Stomach (tissue), 9 donors: Measurements from ENCODE around the gene MEFV. TPM values are rescaled to one million over a fixed set of nuclear protein-coding genes. Genes with fewer than 3 reads are reported as not detected.

Experiments used
- DNase-seq, 2 donors: peaks; one replicate each; pipeline versions ENCODE4 v3.0.0 to v3.0.0-alpha.2; 2013 to 2019
- H3K27ac ChIP-seq, 5 donors: fragments of 200-600 bp in 4 of 5; sonication (generic) in 4 of 5; one replicate each; pipeline ENCODE4 v1.5.1; 2013 to 2019; ENCODE audit warnings: mild to moderate bottlenecking in 1 of 5, moderate library complexity in 1 of 5
- H3K27me3 ChIP-seq, 3 donors: fragments of 200-600 bp; sonication (generic); one replicate each; pipeline ENCODE4 v1.5.1; 2017 to 2019; ENCODE audit warnings: mixed run types in 1 of 3
- H3K36me3 ChIP-seq, 4 donors: fragments of 200-600 bp; sonication (generic); 1 replicate in 3 of 4; 2 replicates in 1 of 4; pipeline ENCODE4 v1.5.1; 2016 to 2019
- H3K4me1 ChIP-seq, 4 donors: fragments of 200-600 bp; sonication (generic); one replicate each; pipeline ENCODE4 v1.5.1; 2016 to 2019
- H3K4me3 ChIP-seq, 4 donors: fragments of 200-600 bp; sonication (generic) in 3 of 4; one replicate each; pipeline ENCODE4 v1.5.1; 2016 to 2019; ENCODE audit warnings: mild to moderate bottlenecking in 1 of 4
- H3K9me3 ChIP-seq, 4 donors: fragments of 200-600 bp; sonication (generic); one replicate each; pipeline ENCODE4 v1.5.1; 2016 to 2019
- CTCF ChIP-seq, 7 experiments: fragments of 450-650 bp in 4 of 7; fragments of 200-600 bp in 3 of 7; sonication (generic) in 3 of 7; IDR thresholded peaks; one replicate each; pipeline ENCODE4 v1.5.1; 2016 to 2019; ENCODE audit warnings: antibody characterized with exemption in 7 of 7, control low read depth in 2 of 7, mild to moderate bottlenecking in 1 of 7
- EP300 ChIP-seq: sonication (generic); formaldehyde crosslinking; IDR thresholded peaks from one replicate; pipeline ENCODE4 v1.6.1; 2017; ENCODE audit warnings: antibody characterized with exemption
- POLR2A ChIP-seq, 4 donors: fragments of 450-650 bp; IDR thresholded peaks; one replicate each; pipeline ENCODE4 v1.6.1; 2016; ENCODE audit warnings: antibody characterized with exemption in 4 of 4, control low read depth in 2 of 4, mild to moderate bottlenecking in 1 of 4, moderate library complexity in 1 of 4
- POLR2AphosphoS5 ChIP-seq, 3 donors: sonication (generic); formaldehyde crosslinking; IDR thresholded peaks; one replicate each; pipeline ENCODE4 v1.6.1; 2016; ENCODE audit warnings: antibody characterized with exemption in 3 of 3
- WGBS, 5 donors: extraction: QIAGEN DNeasy Blood & Tissue Kit in 3 of 5; methylation state at CpG; one replicate each; pipeline versions ENCODE4 v1.1.5 to v1.1.7; 2013 to 2018; 5-methylcytosine and 5-hydroxymethylcytosine counted together
- intact Hi-C: fragments of 100-400 bp; cut with DNase I; formaldehyde crosslinking; loops from one replicate; pipeline ENCODE4 v1.15.1; 2023; ENCODE audit warnings: low total_unique reads
- polyA plus RNA-seq, 3 donors: library from polyadenylated mRNA; stranded (reverse); fragments of 200-250 nt; gene quantifications; one replicate each; pipeline ENCODE4 v1.2.3, GENCODE V29; 2013
- total RNA-seq, 5 donors: library from RNA; depleted of rRNA; stranded (reverse); fragments of >200 nt; gene quantifications; one replicate each; pipeline versions ENCODE4 v1.1.0 to v1.2.3, GENCODE V29; 2014 to 2016
- donor health status: healthy with polysubstance abuse.
- donor health status: Bipolar disorder and iron deficiency.
- donor health status: healthy.

MEFV gene
- total and polyA plus RNA-seq, 8 donors, result 0.15 to 24.5 (median 0.80) TPM

DNA sequence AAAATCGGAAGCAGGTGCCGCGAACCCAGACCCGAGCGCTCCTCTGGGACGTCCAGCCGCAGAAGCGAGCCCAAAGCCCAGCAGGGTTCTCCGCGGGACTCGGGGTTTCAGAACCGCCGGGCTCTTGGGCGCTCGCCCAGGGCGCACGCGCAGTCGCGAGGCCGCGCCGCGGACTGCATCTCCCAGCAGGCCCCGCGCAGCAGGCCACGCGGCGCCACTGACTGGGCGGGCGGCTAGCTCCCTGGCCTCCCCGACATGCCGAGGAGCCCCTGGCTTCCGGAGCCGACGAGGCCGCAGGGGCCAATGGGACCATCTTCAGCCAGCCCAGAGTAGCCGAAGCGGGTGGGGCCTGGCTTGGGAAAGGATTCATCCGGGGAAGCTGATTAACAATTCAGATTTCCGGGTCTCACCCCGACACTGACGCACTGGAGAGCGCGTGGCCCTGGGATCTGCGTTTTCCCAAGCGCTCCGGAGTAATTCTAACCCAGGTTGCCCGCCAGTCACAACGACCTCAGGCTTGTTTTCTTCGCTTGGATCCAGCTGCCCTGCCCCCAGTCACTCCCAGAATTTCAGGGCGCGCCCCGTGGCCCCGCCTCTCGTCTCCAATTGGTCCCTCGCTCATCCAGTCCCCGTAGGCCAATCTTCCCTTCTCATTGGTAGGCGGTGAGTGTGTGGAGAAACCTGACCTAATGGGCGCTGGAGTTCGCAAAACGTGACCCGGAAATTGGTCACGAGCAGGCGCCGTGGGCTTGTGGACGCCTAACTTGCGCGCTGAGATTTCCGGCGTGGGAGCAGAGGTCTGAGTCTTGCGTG lies 26.5 kb upstream of the MEFV start, which contains the start of gene ZNF263:
Gene ZNF263, plus strand, starts transcription at position 762 of the 813 bp plus-strand sequence. CDS start 328 bp downstream, outside the sequence.
- peak within 1 kb of the TSS; percentile 78 to 100 (median 99) for H3K4me3 ChIP-seq
- intact Hi-C loops, result no loop called here
- H3K27me3 ChIP-seq, result no peaks in the 10 kb centered on the region
- H3K27ac ChIP-seq, result peak within 1 kb of the TSS; percentile 98 to 100 (median 99)
- WGBS, 5 donors, result 0 to 1% (median 0%) methylated on average over 33 to 72 of the region's 72 CpGs
- TF ChIP-seq POLR2AphosphoS5 (IDR thresholded peaks at IDR 0.05) (peak; percentile 72 to 94 (median 85)), EP300 (no peak), POLR2A (IDR thresholded peaks at IDR 0.05) (peak in 1 of 4 donors; percentile 42)
- peaks cover 26 to 48% (median 42%) of the 10 kb centered on the region in 4 donors for H3K4me1 ChIP-seq
- peaks cover 12 to 33% (median 31%) of the 10 kb centered on the region in 4 donors for H3K36me3 ChIP-seq
- peaks cover 0 to 33% (median 21%) of the 10 kb centered on the region in 4 donors for H3K9me3 ChIP-seq
- DNase-seq, result peak; percentile 96 to 99

DNA sequence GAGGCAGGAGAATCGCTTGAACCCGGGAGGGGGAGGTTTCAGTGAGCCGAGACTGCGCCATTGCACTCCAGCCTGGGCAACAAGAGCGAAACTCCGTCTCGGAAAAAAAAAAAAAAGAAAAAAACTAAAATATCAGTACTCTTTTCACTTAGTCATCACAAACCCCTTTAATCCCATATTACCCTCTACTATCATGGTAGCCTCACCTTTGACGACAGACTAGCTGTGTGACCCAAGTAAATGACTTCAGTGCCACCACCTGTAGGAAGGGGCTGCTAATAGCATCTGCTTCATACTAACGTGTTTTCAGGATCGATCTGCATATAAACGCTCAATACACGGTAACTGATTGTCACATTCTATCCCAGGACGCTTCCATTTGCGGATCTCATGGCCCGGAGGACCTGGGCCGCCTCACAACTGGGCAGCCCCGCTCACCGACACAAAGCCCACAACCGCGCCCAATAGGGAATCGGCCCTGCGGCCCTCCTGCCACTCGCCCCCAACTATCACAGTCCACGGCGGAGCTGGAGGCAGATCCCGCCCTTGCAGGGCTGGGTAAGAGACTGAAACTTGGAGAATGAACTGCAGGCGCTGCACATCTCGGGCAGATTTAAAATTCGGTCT lies 25.8 kb upstream of the MEFV start:
- Histone ChIP-seq H3K27me3 (no peaks in the 10 kb centered on the region), H3K36me3 (peaks cover 12 to 26% (median 24%) of the 10 kb centered on the region in 4 donors), H3K9me3 (peaks cover 0 to 26% (median 15%) of the 10 kb centered on the region in 4 donors), H3K4me3 (peak overlapping the region; percentile 78 to 100 (median 99)), H3K27ac (peak overlapping the region; percentile 98 to 100 (median 99)), H3K4me1 (peaks cover 26 to 48% (median 42%) of the 10 kb centered on the region in 4 donors)
- no peak for DNase-seq
- intact Hi-C loops, result no loop called here
- WGBS, 5 donors, result 8 to 18% (median 16%) methylated on average over 25 to 29 of the region's 29 CpGs
- TF ChIP-seq POLR2A (IDR thresholded peaks at IDR 0.05) (no peak), EP300 (no peak), CTCF (IDR thresholded peaks at IDR 0.05) (no peak)

DNA sequence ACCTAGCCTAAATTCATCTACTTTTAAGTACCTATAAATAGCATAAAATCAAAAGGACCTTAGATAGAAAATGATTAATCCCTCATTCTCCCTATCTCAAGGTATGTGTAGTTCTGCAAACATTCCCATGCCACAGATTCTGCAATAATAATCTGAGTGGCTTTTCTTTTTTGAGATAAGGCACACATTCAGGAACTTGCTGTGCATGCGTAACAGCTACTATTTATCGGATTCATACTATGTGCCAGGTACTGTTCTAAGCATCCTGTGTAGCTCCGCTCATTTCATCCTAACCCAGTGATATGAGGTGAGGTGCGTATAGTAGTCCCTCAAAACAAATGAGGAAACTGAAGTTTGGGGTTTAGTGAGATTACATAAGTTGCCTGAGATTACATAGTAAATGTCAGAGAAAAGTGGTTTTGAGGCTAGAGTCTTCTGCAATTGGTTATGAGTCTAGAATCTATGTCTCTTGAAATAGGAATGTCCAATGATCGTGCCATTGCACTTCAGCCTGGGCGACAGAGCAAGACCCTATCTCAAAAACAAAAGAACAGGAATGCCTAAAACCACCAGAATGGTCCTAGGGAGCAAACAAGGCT lies 24.9 kb upstream of the MEFV start:
- no peaks in the 10 kb centered on the region for H3K27me3 ChIP-seq
- H3K4me1 ChIP-seq, result peaks cover 26 to 48% (median 42%) of the 10 kb centered on the region in 4 donors
- H3K36me3 ChIP-seq, result peaks cover 8 to 17% (median 15%) of the 10 kb centered on the region in 4 donors
- peaks cover 0 to 17% (median 10%) of the 10 kb centered on the region in 4 donors for H3K9me3 ChIP-seq
- TF ChIP-seq CTCF (IDR thresholded peaks at IDR 0.05) (no peak), POLR2AphosphoS5 (IDR thresholded peaks at IDR 0.05) (peak in 2 of 3 donors; percentile 65 to 73)
- peak overlapping the region in 2 of 4 donors; percentile 99 to 100 for H3K4me3 ChIP-seq
- peak overlapping the region; percentile 14 to 100 (median 98) for H3K27ac ChIP-seq
- intact Hi-C loops, result no loop called here
- DNase-seq, result no peak
- 44 to 64% (median 51%) methylated on average over 6 of the region's 6 CpGs for WGBS, 5 donors

DNA sequence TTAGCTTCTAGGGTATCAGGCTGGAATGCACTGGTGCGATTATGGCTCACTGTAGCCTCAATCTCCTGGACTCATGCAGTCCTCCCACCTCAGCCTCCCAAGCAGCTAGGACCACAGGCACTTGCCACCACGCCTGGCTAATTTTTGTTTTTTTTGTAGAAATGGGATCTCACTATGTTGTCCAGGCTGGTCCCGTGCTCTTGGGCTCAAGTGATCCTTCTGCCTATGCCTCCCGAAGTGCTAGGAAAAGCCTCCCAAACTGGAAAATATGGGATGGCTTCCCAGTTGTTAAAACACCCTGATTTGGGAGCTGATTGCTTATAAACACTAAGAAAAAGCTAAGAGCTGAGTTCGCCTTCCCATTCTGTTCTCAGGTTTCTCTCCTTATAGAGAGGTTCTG lies 20.2 kb upstream of the MEFV start:
- no peak overlapping the region for H3K27ac ChIP-seq
- H3K27me3 ChIP-seq, result no peaks in the 10 kb centered on the region
- peak in 1 of 2 donors; percentile 4 for DNase-seq
- intact Hi-C loops, result no loop called here
- no peaks in the 10 kb centered on the region for H3K36me3 ChIP-seq
- H3K4me1 ChIP-seq, result peaks cover 4 to 12% (median 8%) of the 10 kb centered on the region in 4 donors
- no peak overlapping the region for H3K4me3 ChIP-seq
- no peaks in the 10 kb centered on the region for H3K9me3 ChIP-seq
- no peak for TF ChIP-seq POLR2AphosphoS5 (IDR thresholded peaks at IDR 0.05)
- no peak for TF ChIP-seq POLR2A (IDR thresholded peaks at IDR 0.05)
- 77 to 94% (median 88%) methylated on average over 5 of the region's 5 CpGs for WGBS, 5 donors

DNA sequence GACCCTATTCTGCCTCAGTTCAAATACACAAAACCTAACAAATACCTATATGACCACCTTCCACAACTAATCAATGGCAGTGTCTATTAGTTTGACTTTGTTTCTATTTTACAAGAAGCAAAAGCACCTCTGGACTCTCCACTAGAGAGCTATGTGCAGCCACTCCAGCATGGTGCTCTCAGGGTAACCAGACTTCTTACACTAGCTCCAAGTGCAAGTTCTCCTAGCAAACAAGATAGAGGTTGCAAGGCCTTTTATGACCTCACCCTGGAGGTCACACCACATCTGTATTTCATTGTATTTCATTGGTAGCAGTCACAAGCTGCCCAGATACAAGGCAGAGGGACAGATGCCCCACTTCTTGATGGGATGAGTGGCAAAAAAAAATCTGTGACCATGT lies 18.5 kb upstream of the MEFV start:
- Histone ChIP-seq H3K27ac (no peak overlapping the region), H3K4me3 (no peak overlapping the region), H3K27me3 (no peaks in the 10 kb centered on the region), H3K36me3 (no peaks in the 10 kb centered on the region), H3K9me3 (no peaks in the 10 kb centered on the region), H3K4me1 (no peaks in the 10 kb centered on the region)
- DNase-seq, result no peak
- intact Hi-C loops, result no loop called here
- no peak for TF ChIP-seq CTCF (IDR thresholded peaks at IDR 0.05)
- no peak for TF ChIP-seq POLR2AphosphoS5 (IDR thresholded peaks at IDR 0.05)
- TF ChIP-seq EP300, result no peak
- TF ChIP-seq POLR2A (IDR thresholded peaks at IDR 0.05), result no peak
